HUES48 (cell line): ENCODE data around the gene FOSB.

ENCODE experiments used
- H3K27ac ChIP-seq: one replicate; pipeline ENCODE4 v1.7.0; 2013; ENCODE audit warnings: low read depth, low read length, inconsistent platforms
- H3K27me3 ChIP-seq: 2 replicates; pipeline ENCODE4 v1.6.1; 2013; ENCODE audit warnings: mild to moderate bottlenecking, low read length; ENCODE audit not compliant: control insufficient read depth, insufficient read depth
- H3K36me3 ChIP-seq: 2 replicates; pipeline ENCODE4 v1.6.1; 2013; ENCODE audit warnings: low read length; ENCODE audit not compliant: control insufficient read depth, insufficient read depth
- H3K4me1 ChIP-seq: 2 replicates; pipeline ENCODE4 v1.6.1; 2013; ENCODE audit warnings: mild to moderate bottlenecking, low read length; ENCODE audit not compliant: control insufficient read depth, insufficient read depth
- H3K4me3 ChIP-seq: 2 replicates; pipeline ENCODE4 v1.5.1; 2013; ENCODE audit warnings: mild to moderate bottlenecking, low read depth, low read length
- H3K9ac ChIP-seq: 2 replicates; pipeline ENCODE4 v1.6.1; 2013; ENCODE audit warnings: mild to moderate bottlenecking, low read depth, low read length, moderate library complexity
- H3K9me3 ChIP-seq: 2 replicates; pipeline ENCODE4 v1.6.1; 2013; ENCODE audit warnings: low read length; ENCODE audit not compliant: control insufficient read depth, insufficient read depth

FOSB gene

DNA sequence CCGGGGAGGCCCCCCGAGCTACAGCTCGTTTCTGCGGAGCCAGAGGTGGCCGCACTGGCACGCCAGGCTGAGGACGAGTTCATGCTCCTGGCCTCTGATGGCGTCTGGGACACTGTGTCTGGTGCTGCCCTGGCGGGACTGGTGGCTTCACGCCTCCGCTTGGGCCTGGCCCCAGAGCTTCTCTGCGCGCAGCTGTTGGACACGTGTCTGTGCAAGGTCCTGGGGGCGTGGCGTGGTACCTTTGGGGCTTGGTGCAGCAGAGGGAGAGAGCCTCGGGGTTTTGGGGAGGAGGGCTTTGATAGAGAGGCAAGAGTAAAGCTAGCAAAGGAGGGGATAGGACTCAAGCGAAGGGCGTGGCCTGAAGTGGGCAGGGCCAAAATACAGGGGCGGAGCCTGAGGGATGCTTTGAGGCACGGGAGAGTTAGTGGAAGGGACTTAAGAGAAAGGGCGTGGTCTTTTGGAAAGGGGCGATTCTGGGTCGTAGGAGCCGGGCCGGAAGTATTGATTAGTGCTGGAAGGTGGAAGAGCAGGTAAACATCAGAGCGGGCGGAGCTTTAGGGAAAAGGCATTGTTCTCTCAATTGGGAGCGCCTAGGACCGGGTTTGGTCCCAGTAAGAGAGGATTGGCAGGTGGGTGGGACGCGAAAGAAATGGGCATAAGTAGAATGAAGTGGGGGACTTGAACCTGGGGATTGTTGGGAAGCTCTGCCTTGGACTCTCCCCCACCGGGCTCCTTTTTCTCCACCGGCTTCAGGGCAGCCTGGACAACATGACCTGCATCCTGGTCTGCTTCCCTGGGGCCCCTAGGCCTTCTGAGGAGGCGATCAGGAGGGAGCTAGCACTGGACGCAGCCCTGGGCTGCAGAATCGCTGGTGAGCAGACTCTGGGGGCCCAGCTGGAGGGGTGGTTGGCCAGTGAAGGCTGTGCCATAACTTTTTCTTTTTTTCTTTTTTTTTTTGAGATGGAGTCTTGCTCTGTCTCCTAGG lies 31.7 kb downstream of the FOSB start:
- Histone ChIP-seq H3K27me3 (peaks cover 8% of the 10 kb centered on the region; the same call in 1 of the 2 replicates), H3K4me1 (peaks cover 20% of the 10 kb centered on the region), H3K27ac (peak overlapping the region; percentile 28), H3K9ac (no peak overlapping the region), H3K4me3 (peak overlapping the region; percentile 50), H3K9me3 (no peaks in the 10 kb centered on the region), H3K36me3 (no peaks in the 10 kb centered on the region)

DNA sequence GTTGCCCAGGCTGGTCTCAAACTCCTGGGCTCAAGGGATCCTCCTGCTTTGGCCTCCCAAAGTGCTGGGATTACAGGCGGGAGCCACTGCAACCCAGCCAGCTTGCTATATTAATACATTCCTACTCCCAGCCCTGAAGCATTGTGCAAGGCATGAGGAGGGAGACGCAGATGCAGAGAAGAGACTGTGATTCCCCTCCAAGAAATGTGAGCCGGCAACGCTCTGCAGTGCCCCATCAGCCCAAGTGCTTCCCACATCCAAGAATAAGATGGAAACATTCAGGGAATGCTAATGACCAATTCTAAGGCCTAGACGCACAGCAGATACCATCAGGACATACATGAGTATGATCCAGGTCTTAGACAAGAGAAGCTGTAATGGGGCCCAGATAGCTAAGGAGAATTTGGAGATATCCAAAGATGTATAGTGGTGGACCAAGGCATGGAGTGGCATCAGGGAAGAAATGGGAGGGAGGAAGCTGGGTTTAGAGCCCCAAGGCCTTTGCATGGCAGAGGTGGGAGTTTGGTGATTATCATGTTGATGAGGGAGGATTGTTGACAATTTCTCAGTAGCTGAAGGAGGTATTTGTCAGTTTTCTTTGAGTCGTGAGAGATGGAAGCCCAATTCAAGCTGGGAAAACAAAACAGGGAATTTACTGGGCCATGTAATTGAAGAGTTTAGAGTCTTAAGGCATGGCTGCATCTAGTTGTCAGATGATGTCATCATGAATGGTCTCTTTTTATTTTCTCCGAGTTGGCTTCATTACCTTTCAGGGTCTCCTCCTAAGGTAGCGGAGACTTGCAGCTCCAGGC lies 33.3 kb downstream of the FOSB start:
- Histone ChIP-seq H3K9ac (no peak overlapping the region), H3K9me3 (no peaks in the 10 kb centered on the region), H3K4me1 (peaks cover 22% of the 10 kb centered on the region)

DNA sequence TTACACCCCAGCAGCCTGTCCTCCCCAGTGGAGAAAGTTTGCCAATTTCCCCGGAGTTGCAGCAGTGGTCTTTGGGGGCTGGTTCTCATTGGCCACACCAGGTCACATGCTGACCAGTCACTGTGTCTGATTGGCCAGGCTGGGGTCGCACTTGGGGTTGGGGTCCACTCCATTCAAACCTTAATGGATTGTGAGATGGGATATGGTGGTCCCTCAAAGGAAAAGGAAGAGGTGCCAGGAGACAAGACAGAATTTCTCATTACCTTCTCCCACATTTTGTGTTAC lies 33.9 kb downstream of the FOSB start:
- Histone ChIP-seq H3K27me3 (peaks cover 8% of the 10 kb centered on the region; the same call in 1 of the 2 replicates), H3K27ac (peak overlapping the region; percentile 82), H3K4me1 (peaks cover 24% of the 10 kb centered on the region), H3K4me3 (no peak overlapping the region), H3K9ac (no peak overlapping the region), H3K36me3 (no peaks in the 10 kb centered on the region), H3K9me3 (no peaks in the 10 kb centered on the region)

More for the DNA sequence above, 33.3 kb downstream of the FOSB start:
- H3K27me3 ChIP-seq = peaks cover 8% of the 10 kb centered on the region; the same call in 1 of the 2 replicates
- no peak overlapping the region for H3K4me3 ChIP-seq
- peak overlapping the region; percentile 82 for H3K27ac ChIP-seq
- no peaks in the 10 kb centered on the region for H3K36me3 ChIP-seq

DNA sequence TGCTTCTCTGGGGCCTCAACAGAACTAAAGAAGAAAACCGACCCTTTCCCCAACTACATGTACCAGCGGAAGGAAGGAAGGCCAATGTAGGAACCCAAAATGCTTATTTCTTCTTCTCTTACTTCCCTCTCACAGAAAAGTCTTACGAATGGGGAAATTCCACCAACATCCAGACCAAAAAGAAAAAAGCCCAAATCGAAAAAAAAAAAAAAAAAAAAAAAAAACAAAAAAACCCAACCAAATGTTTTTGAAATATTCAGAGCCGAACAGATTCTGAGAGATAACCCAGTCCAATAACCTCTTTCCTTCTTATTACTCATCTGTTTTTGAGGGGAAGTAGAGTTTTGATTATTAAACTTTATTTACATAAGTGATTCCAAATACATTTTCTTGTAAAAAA lies 34.3 kb downstream of the FOSB start:
- H3K36me3 ChIP-seq = no peaks in the 10 kb centered on the region
- H3K27ac ChIP-seq = peak overlapping the region; percentile 82
- H3K4me3 ChIP-seq = no peak overlapping the region
- H3K4me1 ChIP-seq = peaks cover 24% of the 10 kb centered on the region
- no peak overlapping the region for H3K9ac ChIP-seq
- peaks cover 8% of the 10 kb centered on the region; the same call in 1 of the 2 replicates for H3K27me3 ChIP-seq
- no peaks in the 10 kb centered on the region for H3K9me3 ChIP-seq

DNA sequence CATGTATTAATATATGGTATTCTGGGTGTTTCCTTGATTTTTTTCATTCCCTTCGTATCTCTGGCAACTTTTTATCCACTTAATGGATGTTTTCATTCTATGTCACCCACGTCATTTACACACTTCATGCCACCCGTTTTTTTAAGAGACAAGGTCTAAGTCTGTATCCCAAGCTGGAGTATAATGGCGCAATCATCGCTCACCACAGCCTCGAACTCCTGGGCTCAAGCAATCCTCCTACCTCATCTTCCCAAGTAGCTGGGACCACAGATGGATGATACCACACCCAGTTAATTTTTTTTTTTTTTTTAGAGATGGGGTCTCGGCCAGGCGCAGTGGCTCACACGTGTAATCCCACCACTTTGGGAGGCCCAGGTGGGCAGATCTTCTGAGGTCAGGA lies 36.1 kb downstream of the FOSB start:
- peaks cover 3% of the 10 kb centered on the region; the same call in 1 of the 2 replicates for H3K27me3 ChIP-seq
- no peak overlapping the region for H3K27ac ChIP-seq
- H3K4me1 ChIP-seq = peaks cover 15% of the 10 kb centered on the region
- H3K9me3 ChIP-seq = no peaks in the 10 kb centered on the region
- no peaks in the 10 kb centered on the region for H3K36me3 ChIP-seq
- H3K9ac ChIP-seq = no peak overlapping the region
- no peak overlapping the region for H3K4me3 ChIP-seq

DNA sequence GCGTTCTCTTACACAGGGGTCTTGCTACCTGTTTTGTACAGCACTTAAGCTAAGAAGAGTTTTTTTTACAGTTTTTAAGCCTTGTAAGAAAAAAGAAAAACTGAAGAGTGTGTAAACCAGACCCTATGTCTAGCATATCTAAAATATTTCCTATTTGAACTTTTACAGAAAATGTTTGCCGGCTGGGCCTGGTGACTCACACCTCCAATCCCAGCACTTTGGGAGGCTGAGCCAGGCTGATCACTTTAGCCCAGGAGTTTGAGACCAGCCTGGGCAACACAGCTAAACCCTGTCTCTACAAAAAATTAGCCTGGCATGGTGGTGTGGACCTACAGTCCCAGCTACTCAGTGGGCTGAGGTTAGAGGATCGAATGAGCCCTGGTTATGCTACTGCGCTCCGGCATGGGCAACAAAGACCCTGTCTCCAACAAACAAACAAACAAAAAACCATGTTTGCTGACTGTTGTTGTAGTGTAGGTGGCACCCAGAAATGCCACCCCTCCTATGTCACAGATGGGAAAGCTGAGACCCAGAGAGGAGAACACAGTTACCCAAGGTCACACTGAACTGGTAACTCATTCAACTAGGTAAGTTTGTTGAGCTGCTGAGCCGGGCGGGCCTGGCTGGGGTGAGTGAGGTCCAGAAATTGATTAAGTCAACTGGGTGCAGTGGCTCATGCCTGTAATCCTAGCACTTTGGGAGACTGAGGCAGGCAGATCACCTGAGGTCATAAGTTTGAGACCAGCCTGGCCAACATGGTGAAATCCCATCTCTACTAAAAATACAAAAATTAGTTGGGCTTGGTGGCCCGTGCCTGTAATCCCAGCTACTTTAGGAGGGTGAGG lies 37.6 kb downstream of the FOSB start:
- Histone ChIP-seq H3K4me1 (peaks cover 22% of the 10 kb centered on the region), H3K27ac (no peak overlapping the region), H3K4me3 (no peak overlapping the region), H3K36me3 (peaks cover 1% of the 10 kb centered on the region; the same call in 1 of the 2 replicates), H3K9ac (no peak overlapping the region), H3K9me3 (no peaks in the 10 kb centered on the region), H3K27me3 (no peaks in the 10 kb centered on the region)

DNA sequence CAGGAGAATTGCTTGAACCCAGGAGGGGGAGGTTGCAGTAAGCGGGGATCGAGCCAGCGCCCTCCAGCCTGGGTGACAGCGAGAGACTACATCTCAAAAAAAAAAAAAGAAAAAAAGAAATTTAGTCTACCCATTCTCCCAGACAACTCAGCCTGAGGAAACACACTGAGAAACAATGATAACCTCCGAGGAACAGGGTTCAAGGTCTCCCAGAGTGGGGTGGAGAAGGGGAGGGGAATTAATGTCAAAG lies 38.1 kb downstream of the FOSB start:
- no peak overlapping the region for H3K9ac ChIP-seq
- H3K27me3 ChIP-seq = no peaks in the 10 kb centered on the region
- no peaks in the 10 kb centered on the region for H3K9me3 ChIP-seq
- H3K27ac ChIP-seq = peak overlapping the region; percentile 96
- peak overlapping the region; percentile 100 for H3K4me3 ChIP-seq
- H3K36me3 ChIP-seq = peaks cover 5% of the 10 kb centered on the region
- peaks cover 21% of the 10 kb centered on the region for H3K4me1 ChIP-seq

DNA sequence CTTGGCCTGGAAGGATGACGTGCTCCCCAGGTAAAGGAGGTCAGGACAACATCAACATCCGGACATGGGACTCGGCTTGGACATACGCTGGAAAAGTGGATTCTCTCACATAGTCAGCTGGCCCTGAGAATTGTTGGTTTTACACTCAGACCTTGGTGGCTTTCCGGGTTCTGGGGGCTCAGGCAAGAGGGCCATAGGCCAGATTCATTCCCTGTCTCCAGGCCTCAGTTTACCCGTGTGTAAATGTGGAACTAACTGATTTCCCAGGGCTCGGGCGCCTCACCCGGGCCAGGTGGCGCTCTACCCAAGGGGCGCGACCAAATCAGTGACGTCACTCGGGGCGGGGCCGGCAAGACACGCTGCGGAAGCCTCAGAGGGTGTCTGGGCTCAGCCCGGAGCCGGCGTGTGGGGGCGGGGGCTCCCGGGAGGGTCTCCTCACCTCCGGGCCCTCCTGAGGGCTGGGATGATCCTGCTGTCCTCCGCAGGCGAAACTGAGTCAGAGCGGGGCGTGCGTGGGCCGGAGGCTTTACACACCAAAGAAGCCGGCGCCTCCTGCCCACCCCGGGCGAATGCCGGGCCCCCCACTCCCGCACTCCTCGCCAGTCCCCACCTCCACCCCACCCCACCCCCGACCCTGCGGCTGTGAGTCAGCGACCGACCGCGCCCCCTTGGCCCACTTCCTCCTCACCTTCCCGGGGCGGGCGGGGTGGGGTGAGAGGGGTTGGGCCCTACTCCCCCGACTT lies 38.6 kb downstream of the FOSB start:
- Histone ChIP-seq H3K9ac (peak overlapping the region; percentile 53; the same call in 1 of the 2 replicates), H3K27ac (peak overlapping the region; percentile 96), H3K4me1 (peaks cover 16% of the 10 kb centered on the region), H3K27me3 (no peaks in the 10 kb centered on the region), H3K4me3 (peak overlapping the region; percentile 100), H3K9me3 (no peaks in the 10 kb centered on the region), H3K36me3 (peaks cover 7% of the 10 kb centered on the region)

DNA sequence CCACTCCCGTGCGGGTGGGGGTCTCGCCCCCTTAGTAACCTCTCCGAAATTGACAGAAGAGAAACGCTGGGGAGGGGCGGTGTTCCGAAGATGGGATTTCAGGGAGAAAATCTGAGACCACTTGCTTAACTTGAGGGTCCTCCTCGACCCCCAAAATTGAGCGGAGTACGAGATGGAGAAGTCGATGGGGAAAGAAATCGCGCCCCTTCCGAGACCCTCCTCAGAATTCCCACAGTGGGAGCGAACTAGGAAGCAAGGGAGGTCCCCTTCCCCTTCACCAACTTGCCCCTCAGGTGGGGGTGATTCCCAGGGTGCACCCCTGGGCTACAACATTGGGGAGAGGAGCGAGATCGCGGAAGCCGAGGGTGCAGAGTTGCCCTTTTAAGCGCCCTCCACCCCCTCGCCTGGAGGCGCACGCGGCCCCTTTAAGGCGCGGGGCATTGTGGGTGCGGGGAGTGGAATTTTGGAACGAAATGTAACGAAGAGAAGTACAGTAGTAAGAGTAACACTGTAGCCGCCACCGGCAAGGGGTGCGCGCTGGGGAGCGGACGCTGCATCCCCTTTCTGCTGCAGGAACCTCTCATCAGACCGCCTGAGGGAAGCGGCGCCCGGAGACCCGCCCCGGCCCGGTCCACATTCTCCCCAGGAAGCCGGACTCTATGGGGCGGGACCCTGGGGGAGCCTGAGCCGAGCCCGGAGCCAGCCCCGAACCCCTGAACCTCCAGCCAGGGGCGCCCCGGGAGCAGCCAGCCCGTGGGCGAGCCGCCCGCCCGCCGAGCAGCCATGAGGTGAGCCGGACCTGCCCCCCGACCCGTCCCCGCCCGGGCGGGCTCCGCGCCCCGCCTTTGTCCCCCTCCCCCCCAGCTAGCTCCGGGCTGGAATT lies 39.4 kb downstream of the FOSB start, which contains the start of gene VASP:
Gene VASP, plus strand, starts transcription at position 491 of the 883 bp plus-strand sequence. Its CDS starts 293 bp downstream, at position 784.
- Histone ChIP-seq H3K9ac (peak within 1 kb of the TSS; percentile 97), H3K36me3 (peaks cover 7% of the 10 kb centered on the region), H3K9me3 (no peaks in the 10 kb centered on the region), H3K27me3 (no peaks in the 10 kb centered on the region), H3K27ac (peak within 1 kb of the TSS; percentile 96), H3K4me1 (peaks cover 11% of the 10 kb centered on the region), H3K4me3 (peak within 1 kb of the TSS; percentile 100)
